A549 treated with DMSO at 1 μM for 4 hours (cell line): ENCODE results near the gene PLPP3. TPM values are rescaled to one million over a fixed set of nuclear protein-coding genes. Genes with fewer than 3 reads are reported as not detected.

Source experiments
- total RNA-seq: library from RNA; stranded (reverse); fragments of 200-300 nt; extraction: Qiagen RNA extraction; gene quantifications from 5 replicates; pipeline ENCODE4 v1.2.3, GENCODE V29; 2022; ENCODE audit warnings: low read depth

Gene PLPP3
- 27.6 to 36.1 TPM (median 32.0 TPM) in 5 replicates for total RNA-seq

GRCh38 chr1:56578963-56579875 is at the start of gene PLPP3:
PLPP3 (minus strand) TSS chr1:56579563; CDS start chr1:56579016, 547 bp downstream.

Other genes with a start within 250 kb of the PLPP3 start
- gene PRKAA2, start 65.8 kb upstream of the PLPP3 start, total RNA-seq: 2.5 to 3.8 TPM (median 3.0 TPM) in 5 replicates
- not detected in 5 replicates for gene FYB2, start 239.8 kb upstream of the PLPP3 start, total RNA-seq